GM12878 (cell line): ENCODE results near the gene PRRC2A. TPM values are rescaled to one million over a fixed set of nuclear protein-coding genes. Genes with fewer than 3 reads are reported as not detected.
A peak's percentile ranks its signal among the peaks of the same experiment; 100 is the strongest.

ENCODE experiments used
- ATAC-seq: fragments of 200-7000 bp; cut with Tn5 transposase; 3 replicates; pipeline ENCODE4 v1.9.1; 2020; ENCODE audit warnings: mild to moderate bottlenecking, moderate library complexity
- BruUV-seq: library from RNA; stranded (reverse); fragments of 400-500 nt; replicated peaks from 2 replicates; lab custom pipeline; 2021; lab: Mats Ljungman, UMichigan
- CTCF ChIA-PET: fragments of 300-600 bp; sonication (Branson Sonifier 250); formaldehyde crosslinking; extraction: SDS; loops from one replicate; lab custom pipeline; 2021; ENCODE audit warnings: inconsistent platforms; lab: Yijun Ruan, JAX
- POLR2A ChIA-PET: fragments of 350-600 bp; formaldehyde crosslinking; extraction: SDS; loops from one replicate; lab custom pipeline; 2021; ENCODE audit warnings: inconsistent platforms; lab: Charles Lee
- RAD21 ChIA-PET: fragments of 300-600 bp; sonication (Branson Sonifier 250); formaldehyde crosslinking; loops from one replicate; lab custom pipeline; 2023; ENCODE audit warnings: antibody characterized with exemption; ENCODE audit not compliant: unreplicated experiment; lab: Charles Lee
- SMC1A ChIA-PET: fragments of 300-600 bp; sonication (Branson Sonifier 250); formaldehyde crosslinking; loops from one replicate; lab custom pipeline; 2023; ENCODE audit not compliant: unreplicated experiment, uncharacterized antibody; lab: Charles Lee
- DNase-seq: peaks from one replicate; pipeline ENCODE4 v3.0.0-alpha.2; 2011; ENCODE audit warnings: low read depth, low spot score
- FAIRE-seq: peaks from 3 replicates; lab custom pipeline; 2011; peaks lifted over from hg19 to GRCh38; lab: Jason Lieb, UNC
- H2AFZ ChIP-seq: 2 replicates; pipeline ENCODE4 v1.6.0; 2011; ENCODE audit warnings: low read depth, low read length, control low read depth; ENCODE audit not compliant: control insufficient read depth
- H3K27ac ChIP-seq: 2 replicates; pipeline ENCODE4 v1.5.1; 2011; ENCODE audit warnings: control low read depth; ENCODE audit not compliant: control insufficient read depth, insufficient read depth
- H3K27me3 ChIP-seq, 2 experiments: replicated peaks in 1 of 2; 2 replicates each; pipeline versions ENCODE4 v1.6.0 to v1.6.1; 2011; ENCODE audit warnings: low read length in 1 of 2; ENCODE audit not compliant: control insufficient read depth in 2 of 2, insufficient read depth in 2 of 2
- H3K36me3 ChIP-seq, 2 experiments: 2 replicates each; pipeline ENCODE4 v1.5.1; 2011; ENCODE audit warnings: low read length in 1 of 2; ENCODE audit not compliant: control insufficient read depth in 2 of 2, insufficient read depth in 2 of 2
- H3K4me1 ChIP-seq: 2 replicates; pipeline ENCODE4 v1.6.1; 2011; ENCODE audit warnings: mild to moderate bottlenecking, low read length, moderate library complexity, mixed read lengths; ENCODE audit not compliant: control insufficient read depth, insufficient read depth
- H3K4me2 ChIP-seq: 2 replicates; pipeline ENCODE4 v1.6.0; 2011; ENCODE audit warnings: control low read depth; ENCODE audit not compliant: control insufficient read depth, insufficient read depth
- H3K4me3 ChIP-seq: fragments of 200-600 bp; sonication (generic); 2 replicates; pipeline ENCODE4 v1.5.1; 2016
- H3K79me2 ChIP-seq: 2 replicates; pipeline ENCODE4 v1.6.0; 2011; ENCODE audit warnings: low read length; ENCODE audit not compliant: control insufficient read depth, insufficient read depth
- H3K9ac ChIP-seq: 2 replicates; pipeline ENCODE4 v1.8.0; 2011; ENCODE audit warnings: low read length, control low read depth, mixed read lengths; ENCODE audit not compliant: control insufficient read depth, insufficient read depth
- H3K9me3 ChIP-seq: replicated peaks from 3 replicates; pipeline ENCODE4 v1.5.1; 2011; ENCODE audit warnings: mild to moderate bottlenecking, low read length; ENCODE audit not compliant: control insufficient read depth, insufficient read depth
- H4K20me1 ChIP-seq: 2 replicates; pipeline ENCODE4 v1.6.0; 2011; ENCODE audit not compliant: control insufficient read depth, insufficient read depth
- ATF7 ChIP-seq: fragments of 450-650 bp; IDR thresholded peaks from 2 replicates; pipeline ENCODE4 v1.6.1; 2016; ENCODE audit warnings: low read depth, mild to moderate bottlenecking
- BHLHE40 ChIP-seq, 2 experiments: fragments of 450-650 bp in 1 of 2; IDR thresholded peaks; 2 replicates each; pipeline ENCODE4 v1.6.1; 2011 to 2017; ENCODE audit warnings: low read depth in 2 of 2, borderline replicate concordance in 1 of 2, improper control_type of control experiment in 1 of 2, low read length in 1 of 2, mild to moderate bottlenecking in 1 of 2
- BRCA1 ChIP-seq: IDR thresholded peaks from 2 replicates; pipeline ENCODE4 v1.6.1; 2011; ENCODE audit warnings: low read depth, low read length, improper control_type of control experiment
- ETV6 ChIP-seq, 2 experiments: fragments of 450-650 bp in 1 of 2; IDR thresholded peaks in 1 of 2; conservative IDR thresholded peaks in 1 of 2; 2 replicates each; pipeline ENCODE4 v1.6.1; 2014; ENCODE audit warnings: antibody characterized with exemption in 1 of 2, borderline replicate concordance in 1 of 2, low read depth in 1 of 2, mild to moderate bottlenecking in 1 of 2, moderate library complexity in 1 of 2
- FOS ChIP-seq: IDR thresholded peaks from 3 replicates; pipeline ENCODE4 v1.6.1; 2011; ENCODE audit warnings: borderline replicate concordance; ENCODE audit not compliant: insufficient read length; ENCODE audit errors: extremely low read depth
- FOXM1 ChIP-seq: IDR thresholded peaks from 2 replicates; pipeline ENCODE4 v1.6.1; 2012; ENCODE audit warnings: low read depth, mild to moderate bottlenecking, inconsistent platforms, low read length, moderate library complexity
- GABPA ChIP-seq: IDR thresholded peaks from 2 replicates; pipeline ENCODE4 v1.6.1; 2014; ENCODE audit warnings: antibody characterized with exemption, low read depth, mild to moderate bottlenecking, inconsistent platforms
- HDAC2 ChIP-seq: fragments of 200-600 bp; sonication (generic); IDR thresholded peaks from 2 replicates; pipeline ENCODE4 v1.6.1; 2017
- HDGF ChIP-seq: fragments of 450-650 bp; IDR thresholded peaks from 2 replicates; pipeline ENCODE4 v1.6.1; 2016; ENCODE audit warnings: antibody characterized with exemption
- LARP7 ChIP-seq: fragments of 450-650 bp; IDR thresholded peaks from 2 replicates; pipeline ENCODE4 v1.6.1; 2017; ENCODE audit warnings: mild to moderate bottlenecking
- NFXL1 ChIP-seq: fragments of 450-650 bp; IDR thresholded peaks from 2 replicates; pipeline ENCODE4 v1.6.1; 2017; ENCODE audit warnings: antibody characterized with exemption, mild to moderate bottlenecking, borderline replicate concordance
- NFYA ChIP-seq: IDR thresholded peaks from 2 replicates; pipeline ENCODE4 v1.6.1; 2011; ENCODE audit warnings: low read depth, mild to moderate bottlenecking, low read length, improper control_type of control experiment, borderline replicate concordance
- NR2F1 ChIP-seq: fragments of 450-650 bp; conservative IDR thresholded peaks from 2 replicates; pipeline ENCODE4 v1.6.1; 2017; ENCODE audit warnings: mild to moderate bottlenecking
- RAD51 ChIP-seq: fragments of 450-650 bp; IDR thresholded peaks from 2 replicates; pipeline ENCODE4 v1.6.1; 2016; ENCODE audit warnings: moderate library complexity, mild to moderate bottlenecking, inconsistent platforms
- SREBF1 ChIP-seq: IDR thresholded peaks from 2 replicates; pipeline ENCODE4 v1.6.1; 2012; ENCODE audit warnings: mild to moderate bottlenecking, low read length
- WGBS: methylation state at CpG from one replicate; pipeline ENCODE4 v1.1.6; 2016; ENCODE audit warnings: low lambda C conversion rate; ENCODE audit not compliant: insufficient replicate concordance, insufficient coverage; ENCODE audit errors: missing lambda C conversion rate; 5-methylcytosine and 5-hydroxymethylcytosine counted together
- in situ Hi-C: fragments of 300-500 bp; cut with MboI; formaldehyde crosslinking; loops from 9 replicates; pipeline ENCODE4 v1.14.3; 2018; ENCODE audit warnings: mixed read lengths
- intact Hi-C: fragments of 100-400 bp; cut with micrococcal nuclease; formaldehyde crosslinking; loops from one replicate; pipeline ENCODE4 v1.14.2; 2022; ENCODE audit not compliant: unreplicated experiment
- polyA plus RNA-seq, 11 experiments: library from polyadenylated mRNA; depleted of rRNA in 4 of 11; unstranded in 6 of 11; stranded (reverse) in 5 of 11; fragments of >200 nt; fragmentation: Nextera tagmentation in 4 of 11; fragmentation: Illumina TruSeq in 1 of 11; extraction: Ambion mirVana in 4 of 11; extraction: Trizol in 1 of 11; gene quantifications; 1 replicate in 1 of 11; 2 replicates in 10 of 11; pipeline versions ENCODE4 v1.2.1 to v1.2.3, GENCODE V29; 2011 to 2016; ENCODE audit warnings: inconsistent platforms in 2 of 11, missing spikeins in 2 of 11, low read depth in 1 of 11
- total RNA-seq, 4 experiments: library from RNA; depleted of rRNA in 3 of 4; stranded (reverse); fragments of >200 nt in 3 of 4; fragmentation: Illumina TruSeq in 1 of 4; extraction: Trizol in 1 of 4; gene quantifications; 2 replicates each; pipeline versions ENCODE4 v1.2.1 to v1.2.3, GENCODE V29; 2013 to 2021
- TF ChIP-seq, protein P1 (sequence below): IDR thresholded peaks from 2 replicates; pipeline ENCODE4 v1.6.1; 2012; ENCODE audit warnings: low read depth, low read length, improper control_type of control experiment
- TF ChIP-seq, protein P2 (sequence below): fragments of 450-650 bp; IDR thresholded peaks from 2 replicates; pipeline ENCODE4 v1.6.1; 2014; ENCODE audit warnings: mild to moderate bottlenecking

Gene PRRC2A
- total and polyA plus RNA-seq, 10 of the 15 experiments (the other 5 are each of a cell fraction or from before 2014, with no cell fraction given), result 0.40 to 244 (median 61.3) TPM

DNA sequence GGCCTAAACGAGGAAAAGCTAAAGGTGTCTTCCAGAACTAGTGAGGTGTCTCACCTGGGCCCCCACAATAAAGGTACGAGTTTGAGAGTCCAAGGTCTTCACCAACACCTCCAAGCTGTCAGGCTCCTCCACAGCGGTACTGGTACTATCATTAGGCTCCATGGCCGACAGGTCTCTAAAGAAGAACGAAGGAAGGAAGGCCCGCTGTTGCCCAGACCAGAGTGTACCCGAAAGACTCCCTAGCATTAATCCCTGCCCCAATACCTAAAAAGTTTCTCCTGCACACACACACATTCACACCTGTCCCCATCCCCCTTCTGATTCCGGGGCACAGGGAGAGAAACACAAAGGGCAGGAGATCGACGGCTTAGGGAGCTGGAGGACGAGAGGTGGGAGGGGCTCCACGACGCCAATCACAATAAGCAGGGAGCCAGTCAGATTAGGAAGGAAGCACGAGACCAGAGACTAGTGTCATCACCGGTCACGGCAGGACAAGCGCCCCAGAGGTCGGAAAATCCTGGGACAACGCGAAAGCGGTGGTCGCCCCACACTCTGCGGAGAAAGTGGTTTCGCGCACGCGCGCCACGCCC, 31.2 kb downstream of the PRRC2A start (continued):
- peak; percentile 87 to 95 for TF ChIP-seq BHLHE40 (IDR thresholded peaks at IDR 0.05; ENCODE audit: borderline replicate concordance in 1 of 2, low read depth in 2 of 2, low read length in 1 of 2)
- TF ChIP-seq, protein P1, sequence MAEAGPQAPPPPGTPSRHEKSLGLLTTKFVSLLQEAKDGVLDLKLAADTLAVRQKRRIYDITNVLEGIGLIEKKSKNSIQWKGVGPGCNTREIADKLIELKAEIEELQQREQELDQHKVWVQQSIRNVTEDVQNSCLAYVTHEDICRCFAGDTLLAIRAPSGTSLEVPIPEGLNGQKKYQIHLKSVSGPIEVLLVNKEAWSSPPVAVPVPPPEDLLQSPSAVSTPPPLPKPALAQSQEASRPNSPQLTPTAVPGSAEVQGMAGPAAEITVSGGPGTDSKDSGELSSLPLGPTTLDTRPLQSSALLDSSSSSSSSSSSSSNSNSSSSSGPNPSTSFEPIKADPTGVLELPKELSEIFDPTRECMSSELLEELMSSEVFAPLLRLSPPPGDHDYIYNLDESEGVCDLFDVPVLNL, result 0 out of 2 replicates have a peak, but pooled peaks have one; percentile 33
- TF ChIP-seq, protein P2, sequence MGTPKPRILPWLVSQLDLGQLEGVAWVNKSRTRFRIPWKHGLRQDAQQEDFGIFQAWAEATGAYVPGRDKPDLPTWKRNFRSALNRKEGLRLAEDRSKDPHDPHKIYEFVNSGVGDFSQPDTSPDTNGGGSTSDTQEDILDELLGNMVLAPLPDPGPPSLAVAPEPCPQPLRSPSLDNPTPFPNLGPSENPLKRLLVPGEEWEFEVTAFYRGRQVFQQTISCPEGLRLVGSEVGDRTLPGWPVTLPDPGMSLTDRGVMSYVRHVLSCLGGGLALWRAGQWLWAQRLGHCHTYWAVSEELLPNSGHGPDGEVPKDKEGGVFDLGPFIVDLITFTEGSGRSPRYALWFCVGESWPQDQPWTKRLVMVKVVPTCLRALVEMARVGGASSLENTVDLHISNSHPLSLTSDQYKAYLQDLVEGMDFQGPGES, result no peak

DNA sequence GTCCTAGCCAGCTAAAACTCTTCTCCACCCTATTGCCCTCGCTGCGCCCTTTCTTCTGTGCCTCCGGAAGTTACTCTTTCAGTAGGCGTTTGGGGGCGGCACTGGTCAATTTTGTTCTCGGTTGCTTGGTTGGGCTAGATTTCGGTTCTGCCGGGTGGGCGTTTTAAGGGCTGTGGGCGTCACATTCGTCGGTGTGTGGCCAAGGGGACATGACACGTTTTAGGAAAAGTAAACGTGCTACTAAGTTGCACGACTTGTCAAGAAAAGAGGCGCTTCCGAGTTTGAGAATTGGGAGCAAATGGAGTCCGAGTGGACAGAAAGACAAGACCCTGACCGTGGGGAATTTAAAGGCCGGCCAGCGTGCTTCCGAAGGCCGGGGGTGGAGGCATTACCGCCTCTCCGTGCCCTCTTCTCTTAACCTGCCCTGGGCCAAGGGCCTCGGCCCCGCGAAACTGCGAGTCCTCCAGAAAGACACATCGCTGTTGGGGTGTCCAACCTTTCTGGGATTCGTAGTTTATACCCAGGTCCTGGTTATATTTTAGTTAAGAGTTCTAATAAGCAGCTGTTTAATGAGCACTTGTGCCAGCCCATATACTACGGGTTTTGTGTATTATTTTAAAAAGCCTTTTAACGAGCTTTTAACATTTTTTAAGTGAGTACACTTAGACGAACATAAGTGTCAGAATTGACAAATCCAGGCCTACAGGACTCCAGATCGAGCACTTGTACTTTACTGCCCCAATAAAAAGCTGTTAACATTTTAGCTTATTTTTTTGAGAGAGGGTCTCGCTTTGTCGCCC, 32.6 kb downstream of the PRRC2A start:
- CTCF ChIA-PET, result interaction anchor here (0.6 to 3.6 kb wide), 13 partner anchors 8 to 177 kb away, joined by 3 to 19 read pairs (median 4); partner anchors contain the start of genes ABHD16A, C6orf47 and GPANK1
- Histone ChIP-seq H3K9me3 (no peaks in the 10 kb centered on the region), H4K20me1 (no peaks in the 10 kb centered on the region; the same call in 1 of the 2 replicates), H3K4me2 (peak overlapping the region; percentile 75), H3K9ac (peak overlapping the region; percentile 91), H3K27me3 (no peaks in the 10 kb centered on the region), H3K4me1 (peaks cover 8% of the 10 kb centered on the region; the same call in 1 of the 2 replicates), H3K27ac (peak overlapping the region; percentile 99), H3K4me3 (peak overlapping the region; percentile 91), H2AFZ (peak overlapping the region; percentile 87), H3K36me3 (peaks cover 10 to 22% of the 10 kb centered on the region in 2 experiments), H3K79me2 (peaks cover 50% of the 10 kb centered on the region)
- in situ Hi-C loops, result no loop called here
- ATAC-seq, result peak; percentile 84
- SMC1A ChIA-PET, result interaction anchor here (0.7 to 5.0 kb wide), 17 partner anchors 8 to 210 kb away, joined by 3 to 31 read pairs (median 4); partner anchors contain the start of genes AIF1, C6orf47, GPANK1 and NEU1
- peak; percentile 96 for FAIRE-seq
- 7% methylated on average over 37 of the region's 37 CpGs for WGBS
- POLR2A ChIA-PET, result interaction anchor here (0.6 to 6.3 kb wide), 24 partner anchors 10 to 306 kb away, joined by 3 to 107 read pairs (median 4); partner anchors contain the start of genes C6orf47, CLIC1, CSNK2B and DDX39B
- intact Hi-C loops, result loop anchor here (1.0 to 2.0 kb wide), 3 partner anchors 33 to 156 kb away; partner anchors contain the start of genes ATP6V1G2, NFKBIL1 and PRRC2A
- BruUV-seq, result TSS peak; percentile 99
- RAD21 ChIA-PET, result interaction anchor here (0.7 to 2.5 kb wide), 14 partner anchors 8 to 210 kb away, joined by 3 to 11 read pairs (median 3); partner anchors contain the start of genes C6orf47, CLIC1, GPANK1 and NEU1
- DNase-seq, result no peak
- TF ChIP-seq SREBF1, result no peak
- TF ChIP-seq ATF7, result peak; percentile 95
- TF ChIP-seq BRCA1, result no peak
- 0 out of 4 replicates have a peak, but pooled peaks of 1 of the 2 experiments have one; percentile 20 for TF ChIP-seq ETV6 (conservative IDR thresholded peaks at IDR 0.05 in 1 of 2, IDR thresholded peaks at IDR 0.05 in 1 of 2; ENCODE audit: borderline replicate concordance in 1 of 2, low read depth in 1 of 2)
- no peak for TF ChIP-seq HDGF
- peak; percentile 52; the same call in 1 of the 2 replicates for TF ChIP-seq FOXM1
- TF ChIP-seq FOS, result no peak
- TF ChIP-seq NR2F1, result peak; percentile 82; the same call in 1 of the 2 replicates
- TF ChIP-seq, protein P1, result no peak
- no peak for TF ChIP-seq GABPA
- TF ChIP-seq RAD51, result no peak
- no peak for TF ChIP-seq NFXL1
- TF ChIP-seq LARP7, result no peak
- no peak for TF ChIP-seq NFYA
- TF ChIP-seq HDAC2, result no peak
